ENCODE results near the gene SLC51B.

The SLC51B gene

GRCh38 chr15:65101891-65102708, 56.9 kb downstream of the SLC51B start:
- no peak for DNase-seq

GRCh38 chr15:65102912-65103311, 57.7 kb downstream of the SLC51B start:
- no peak for DNase-seq

Measured in T-helper 1 cell (primary cell).